Stomach (tissue), 9 donors: ENCODE measurements around the gene MAP3K1. TPM values are rescaled to one million over a fixed set of nuclear protein-coding genes. Genes with fewer than 3 reads are reported as not detected.

ENCODE experiments used
- DNase-seq, 2 donors: peaks; one replicate each; pipeline versions ENCODE4 v3.0.0 to v3.0.0-alpha.2; 2013 to 2019
- H3K27ac ChIP-seq, 5 donors: fragments of 200-600 bp in 4 of 5; sonication (generic) in 4 of 5; one replicate each; pipeline ENCODE4 v1.5.1; 2013 to 2019; ENCODE audit warnings: mild to moderate bottlenecking in 1 of 5, moderate library complexity in 1 of 5
- H3K27me3 ChIP-seq, 3 donors: fragments of 200-600 bp; sonication (generic); one replicate each; pipeline ENCODE4 v1.5.1; 2017 to 2019; ENCODE audit warnings: mixed run types in 1 of 3
- H3K36me3 ChIP-seq, 4 donors: fragments of 200-600 bp; sonication (generic); 1 replicate in 3 of 4; 2 replicates in 1 of 4; pipeline ENCODE4 v1.5.1; 2016 to 2019
- H3K4me1 ChIP-seq, 4 donors: fragments of 200-600 bp; sonication (generic); one replicate each; pipeline ENCODE4 v1.5.1; 2016 to 2019
- H3K4me3 ChIP-seq, 4 donors: fragments of 200-600 bp; sonication (generic) in 3 of 4; one replicate each; pipeline ENCODE4 v1.5.1; 2016 to 2019; ENCODE audit warnings: mild to moderate bottlenecking in 1 of 4
- H3K9me3 ChIP-seq, 4 donors: fragments of 200-600 bp; sonication (generic); one replicate each; pipeline ENCODE4 v1.5.1; 2016 to 2019
- CTCF ChIP-seq, 7 experiments: fragments of 450-650 bp in 4 of 7; fragments of 200-600 bp in 3 of 7; sonication (generic) in 3 of 7; IDR thresholded peaks; one replicate each; pipeline ENCODE4 v1.5.1; 2016 to 2019; ENCODE audit warnings: antibody characterized with exemption in 7 of 7, control low read depth in 2 of 7, mild to moderate bottlenecking in 1 of 7
- EP300 ChIP-seq: sonication (generic); formaldehyde crosslinking; IDR thresholded peaks from one replicate; pipeline ENCODE4 v1.6.1; 2017; ENCODE audit warnings: antibody characterized with exemption
- POLR2A ChIP-seq, 4 donors: fragments of 450-650 bp; IDR thresholded peaks; one replicate each; pipeline ENCODE4 v1.6.1; 2016; ENCODE audit warnings: antibody characterized with exemption in 4 of 4, control low read depth in 2 of 4, mild to moderate bottlenecking in 1 of 4, moderate library complexity in 1 of 4
- POLR2AphosphoS5 ChIP-seq, 3 donors: sonication (generic); formaldehyde crosslinking; IDR thresholded peaks; one replicate each; pipeline ENCODE4 v1.6.1; 2016; ENCODE audit warnings: antibody characterized with exemption in 3 of 3
- WGBS, 5 donors: extraction: QIAGEN DNeasy Blood & Tissue Kit in 3 of 5; methylation state at CpG; one replicate each; pipeline versions ENCODE4 v1.1.5 to v1.1.7; 2013 to 2018; 5-methylcytosine and 5-hydroxymethylcytosine counted together
- intact Hi-C: fragments of 100-400 bp; cut with DNase I; formaldehyde crosslinking; loops from one replicate; pipeline ENCODE4 v1.15.1; 2023; ENCODE audit warnings: low total_unique reads
- polyA plus RNA-seq, 3 donors: library from polyadenylated mRNA; stranded (reverse); fragments of 200-250 nt; gene quantifications; one replicate each; pipeline ENCODE4 v1.2.3, GENCODE V29; 2013
- total RNA-seq, 5 donors: library from RNA; depleted of rRNA; stranded (reverse); fragments of >200 nt; gene quantifications; one replicate each; pipeline versions ENCODE4 v1.1.0 to v1.2.3, GENCODE V29; 2014 to 2016
- donor health status: healthy with polysubstance abuse.
- donor health status: Bipolar disorder and iron deficiency.
- donor health status: healthy.

Gene MAP3K1
- total and polyA plus RNA-seq, 8 donors, result 3.8 to 30.7 (median 7.7) TPM

DNA sequence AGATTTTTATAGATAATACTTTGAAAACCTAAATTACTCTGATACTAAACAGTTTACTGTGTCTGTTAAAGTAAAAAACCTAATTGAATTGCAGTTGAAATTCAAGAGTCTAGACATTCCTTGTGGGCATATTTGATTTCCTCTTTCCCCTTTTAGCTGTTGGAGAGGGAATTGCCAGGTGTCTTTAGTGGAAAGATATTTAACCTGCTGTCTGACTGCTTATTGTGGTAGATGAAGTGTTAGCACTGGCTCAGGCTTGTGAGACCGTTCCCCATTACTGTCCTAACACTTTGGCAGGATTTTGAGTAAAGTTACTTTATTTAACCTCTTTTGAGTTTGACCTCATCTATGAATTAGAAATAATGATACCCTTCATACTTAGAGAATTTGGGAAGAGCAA lies 16.4 kb downstream of the MAP3K1 start:
- H3K27ac ChIP-seq, result no peak overlapping the region
- 35 to 77% (median 43%) methylated on average over 1 of the region's 1 CpG for WGBS, 5 donors
- no peak overlapping the region for H3K4me3 ChIP-seq
- TF ChIP-seq EP300, result no peak
- TF ChIP-seq POLR2A (IDR thresholded peaks at IDR 0.05), result no peak
- TF ChIP-seq CTCF (IDR thresholded peaks at IDR 0.05), result no peak
- TF ChIP-seq POLR2AphosphoS5 (IDR thresholded peaks at IDR 0.05), result no peak
- intact Hi-C loops, result no loop called here
- no peaks in the 10 kb centered on the region for H3K36me3 ChIP-seq
- H3K4me1 ChIP-seq, result peaks cover 31 to 90% (median 68%) of the 10 kb centered on the region in 4 donors
- no peaks in the 10 kb centered on the region for H3K9me3 ChIP-seq
- no peak for DNase-seq
- no peaks in the 10 kb centered on the region for H3K27me3 ChIP-seq

- Histone ChIP-seq H3K9me3 (no peaks in the 10 kb centered on the region), H3K36me3 (no peaks in the 10 kb centered on the region), H3K4me1 (peaks cover 27 to 91% (median 70%) of the 10 kb centered on the region in 4 donors), H3K27me3 (no peaks in the 10 kb centered on the region), H3K27ac (peak overlapping the region in 1 of 5 donors; percentile 36), H3K4me3 (no peak overlapping the region)
- DNase-seq, result no peak
- intact Hi-C loops, result no loop called here
- 61 to 69% (median 64%) methylated on average over 4 of the region's 4 CpGs for WGBS, 5 donors
- no peak for TF ChIP-seq EP300
- TF ChIP-seq CTCF (IDR thresholded peaks at IDR 0.05), result no peak
- TF ChIP-seq POLR2AphosphoS5 (IDR thresholded peaks at IDR 0.05), result no peak
- TF ChIP-seq POLR2A (IDR thresholded peaks at IDR 0.05), result no peak
Measured at GRCh38 chr5:56833325-56833724, 18.0 kb downstream of the MAP3K1 start.

DNA sequence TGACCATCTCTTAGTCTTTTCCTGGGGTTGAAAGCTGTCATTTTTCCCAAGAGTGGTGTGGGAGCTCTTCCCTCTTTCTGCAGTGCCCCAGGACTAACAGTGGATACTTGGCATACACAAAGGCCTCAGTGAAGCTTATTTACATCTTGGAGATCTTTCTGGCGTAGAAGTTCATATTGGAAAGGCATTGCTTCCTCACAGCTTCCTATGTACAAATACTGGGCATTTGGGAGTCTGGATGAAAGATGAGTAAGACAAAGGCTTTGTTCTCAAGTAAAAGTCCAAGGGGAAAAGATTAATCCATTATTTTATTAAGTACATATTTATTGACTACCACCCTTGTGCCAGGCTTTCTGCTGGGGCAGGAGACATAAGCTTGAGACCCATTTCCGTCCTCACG lies 22.0 kb downstream of the MAP3K1 start:
- Histone ChIP-seq H3K9me3 (no peaks in the 10 kb centered on the region), H3K27me3 (no peaks in the 10 kb centered on the region), H3K4me1 (peaks cover 17 to 86% (median 56%) of the 10 kb centered on the region in 4 donors), H3K36me3 (no peaks in the 10 kb centered on the region), H3K4me3 (no peak overlapping the region), H3K27ac (peak overlapping the region in 3 of 5 donors; percentile 19 to 69 (median 27))
- no peak for DNase-seq
- intact Hi-C loops, result loop anchor here (5.0 kb wide), 1 partner anchor 570 kb away; no protein-coding TSS in a partner anchor
- 26 to 51% (median 29%) methylated on average over 3 of the region's 3 CpGs for WGBS, 5 donors
- no peak for TF ChIP-seq POLR2A (IDR thresholded peaks at IDR 0.05)
- TF ChIP-seq EP300, result no peak
- TF ChIP-seq CTCF (IDR thresholded peaks at IDR 0.05), result no peak
- no peak for TF ChIP-seq POLR2AphosphoS5 (IDR thresholded peaks at IDR 0.05)

DNA sequence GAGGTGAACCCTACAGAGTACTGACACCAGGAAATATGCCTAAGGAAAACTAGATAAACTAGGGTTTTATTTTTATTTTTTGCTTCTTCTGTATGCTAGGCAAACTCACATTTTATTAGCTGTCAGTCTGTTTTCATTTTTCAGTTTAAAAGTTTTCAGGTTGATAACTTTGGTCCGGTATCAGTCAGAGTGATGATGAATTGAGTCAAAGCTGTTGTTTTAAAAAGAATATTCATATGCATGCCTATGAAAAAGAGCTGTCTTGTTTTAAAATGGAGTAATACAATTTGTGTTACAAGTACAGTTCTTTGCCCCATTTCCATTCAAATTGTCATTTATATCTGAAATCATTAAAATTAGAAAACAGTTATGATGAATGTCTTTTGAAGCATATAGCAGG lies 22.6 kb downstream of the MAP3K1 start:
- intact Hi-C loops, result loop anchor here (5.0 kb wide), 1 partner anchor 571 kb away; no protein-coding TSS in a partner anchor
- 58 to 67% (median 61%) methylated on average over 1 of the region's 1 CpG for WGBS, 5 donors
- TF ChIP-seq POLR2A (IDR thresholded peaks at IDR 0.05) (no peak), EP300 (no peak), POLR2AphosphoS5 (IDR thresholded peaks at IDR 0.05) (no peak), CTCF (IDR thresholded peaks at IDR 0.05) (no peak)
- no peaks in the 10 kb centered on the region for H3K36me3 ChIP-seq
- no peaks in the 10 kb centered on the region for H3K27me3 ChIP-seq
- peaks cover 17 to 86% (median 53%) of the 10 kb centered on the region in 4 donors for H3K4me1 ChIP-seq
- no peak for DNase-seq
- H3K4me3 ChIP-seq, result no peak overlapping the region
- H3K27ac ChIP-seq, result peak overlapping the region in 3 of 5 donors; percentile 19 to 69 (median 27)
- H3K9me3 ChIP-seq, result no peaks in the 10 kb centered on the region
